HL-60/S4 treated with phorbol 12-myristate 13-acetate at 8.2 ng/mL for 4 days and 3 days (cell line): ENCODE data around the gene TMPRSS9.

Source experiments
- in situ Hi-C: fragments of 300-500 bp; cut with MboI; formaldehyde crosslinking; loops from 2 replicates; pipeline ENCODE4 v1.15.0; 2022; ENCODE audit warnings: low sequenced_read_pairs

The TMPRSS9 gene

GRCh38 chr19:2329149-2329478, 31.0 kb upstream of the TMPRSS9 start:
- in situ Hi-C loops, result no loop called here

DNA sequence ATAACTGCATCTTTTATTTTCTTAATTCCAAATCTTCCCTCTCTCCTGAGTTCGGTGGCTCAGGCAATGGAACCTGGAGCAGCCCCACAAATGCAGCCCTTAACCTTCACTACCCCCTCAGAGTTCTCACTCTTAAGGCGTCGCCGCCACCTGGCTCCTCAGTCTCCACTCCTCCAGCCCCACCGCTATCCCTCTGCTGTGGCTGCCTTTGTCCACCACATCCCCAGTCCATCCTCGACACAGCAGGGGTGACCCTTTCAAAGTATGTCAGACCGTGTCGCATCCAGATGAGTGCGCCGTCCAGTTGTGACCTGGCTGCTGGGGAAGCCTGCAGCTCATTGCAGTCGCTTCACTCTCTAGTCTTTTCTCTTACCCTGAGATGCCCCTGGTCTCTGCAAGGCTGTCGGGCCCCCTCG, 30.6 kb upstream of the TMPRSS9 start:
- in situ Hi-C loops, result no loop called here

DNA sequence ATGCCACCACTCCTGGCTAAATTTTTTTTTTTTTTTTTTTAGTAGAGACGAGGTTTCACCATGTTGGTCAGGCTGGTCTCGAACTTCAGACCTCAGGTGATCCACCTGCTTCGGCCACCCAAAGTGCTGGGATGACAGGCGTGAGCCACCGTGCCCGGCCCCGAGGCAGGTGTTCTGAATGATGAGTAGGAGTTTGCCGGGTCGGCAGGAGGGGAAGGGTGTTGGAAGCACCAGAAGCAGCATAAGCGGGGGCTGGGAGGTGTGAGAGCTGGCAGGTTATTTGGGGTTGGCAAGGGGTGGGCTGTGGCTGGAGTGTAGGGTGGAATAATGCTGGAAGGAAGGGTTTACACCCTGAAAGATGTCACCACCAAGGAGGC, 29.8 kb upstream of the TMPRSS9 start:
- in situ Hi-C loops, result no loop called here

GRCh38 chr19:2330632-2331284, 29.3 kb upstream of the TMPRSS9 start:
- in situ Hi-C loops, result no loop called here

GRCh38 chr19:2331601-2332246, 28.3 kb upstream of the TMPRSS9 start:
- in situ Hi-C loops, result no loop called here

GRCh38 chr19:2332341-2333026, 27.6 kb upstream of the TMPRSS9 start:
- in situ Hi-C loops, result no loop called here

GRCh38 chr19:2333027-2333806, 26.8 kb upstream of the TMPRSS9 start:
- in situ Hi-C loops, result no loop called here

GRCh38 chr19:2333807-2334211, 26.3 kb upstream of the TMPRSS9 start:
- in situ Hi-C loops, result no loop called here

- in situ Hi-C loops, result no loop called here
Measured at GRCh38 chr19:2334426-2334825, 25.6 kb upstream of the TMPRSS9 start.

- in situ Hi-C loops, result no loop called here
Measured at GRCh38 chr19:2334986-2335846, 24.8 kb upstream of the TMPRSS9 start.

DNA sequence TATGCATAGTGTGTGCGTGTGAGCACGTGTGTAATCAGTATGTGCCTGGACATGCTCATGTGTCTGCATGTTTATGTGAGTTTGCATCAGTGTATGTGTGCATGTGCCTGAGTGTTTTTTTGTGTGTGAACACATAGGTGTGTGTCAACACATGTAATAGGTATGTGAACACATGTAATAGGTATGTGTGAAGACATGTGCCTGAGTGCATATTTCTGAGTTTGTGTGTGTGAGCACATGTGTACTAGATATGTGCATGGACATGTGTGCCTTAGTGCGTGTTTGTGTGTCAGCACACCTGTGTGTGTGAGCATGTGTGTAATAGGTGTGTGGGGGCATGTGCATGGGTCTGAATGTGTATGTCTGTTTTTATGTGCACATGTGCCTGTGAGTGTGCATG, 24.2 kb upstream of the TMPRSS9 start:
- in situ Hi-C loops, result no loop called here

DNA sequence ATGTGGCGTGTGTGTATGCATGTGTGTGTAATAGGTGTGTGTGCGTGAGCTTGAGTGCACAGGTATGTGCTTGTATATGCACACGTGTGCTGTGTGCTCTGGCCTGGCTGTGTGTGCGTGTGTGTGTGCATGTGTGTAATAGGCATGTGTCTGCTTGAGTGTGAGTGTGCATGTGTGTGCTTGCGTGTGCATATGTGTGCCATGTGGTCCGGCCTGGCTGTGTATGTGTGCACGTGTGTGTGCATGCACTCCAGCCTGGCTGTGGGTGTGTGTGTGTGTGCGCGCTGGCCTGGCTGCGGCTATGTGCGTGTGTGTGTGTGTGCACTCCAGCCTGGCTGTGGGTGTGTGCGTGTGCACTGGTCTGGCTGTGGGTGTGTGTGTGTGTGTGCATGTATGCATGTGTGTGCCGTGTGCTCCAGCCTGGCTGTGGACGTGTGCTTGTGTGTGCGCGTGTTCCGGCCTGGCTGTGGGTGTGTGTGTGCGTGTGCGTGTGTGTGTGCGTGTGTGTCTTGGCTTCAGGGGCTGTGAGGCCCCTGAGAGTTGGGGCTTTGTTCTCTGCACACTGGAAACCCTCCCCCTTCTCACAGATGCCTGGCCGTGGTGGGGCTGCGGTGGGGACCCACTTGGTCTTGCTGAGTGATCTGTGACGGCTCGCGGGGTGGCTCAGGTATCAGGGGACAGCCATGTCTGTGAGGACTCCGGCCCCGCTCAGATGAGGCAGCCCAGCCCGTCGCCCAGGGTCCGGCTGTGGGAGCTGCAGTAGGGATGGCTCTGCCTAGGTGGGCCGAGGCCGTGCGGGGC, 23.3 kb upstream of the TMPRSS9 start:
- in situ Hi-C loops, result no loop called here

- in situ Hi-C loops, result no loop called here
Measured at GRCh38 chr19:2337329-2337707, 22.7 kb upstream of the TMPRSS9 start.

DNA sequence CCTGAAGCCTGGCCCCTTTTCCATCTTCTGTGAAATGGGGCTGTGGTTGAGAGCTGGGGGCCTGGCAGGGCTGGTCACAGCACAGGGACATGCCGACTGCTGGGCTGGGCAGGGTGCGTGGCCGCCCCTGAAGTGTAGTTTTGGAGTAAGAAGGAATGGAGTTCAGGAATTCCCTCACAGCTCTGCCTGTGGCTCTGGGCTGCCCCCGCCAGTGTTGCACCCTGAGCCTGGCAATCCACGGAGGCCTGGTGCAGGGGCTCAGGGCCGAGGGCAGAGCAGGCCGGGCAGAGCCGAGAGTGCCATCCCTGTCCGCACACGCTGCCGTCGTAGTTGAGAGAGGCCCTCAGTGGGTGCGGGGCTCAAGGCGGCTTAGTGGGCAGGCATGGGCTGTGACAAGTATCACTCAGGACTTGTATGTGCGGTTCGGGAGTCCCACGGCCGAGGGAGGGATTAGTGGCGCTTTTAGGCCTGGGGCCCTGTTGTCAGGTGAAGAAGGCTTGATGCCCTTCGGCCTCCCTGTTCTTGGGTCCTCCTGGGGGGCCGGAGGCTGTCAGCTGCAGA, 21.9 kb upstream of the TMPRSS9 start:
- in situ Hi-C loops, result no loop called here

DNA sequence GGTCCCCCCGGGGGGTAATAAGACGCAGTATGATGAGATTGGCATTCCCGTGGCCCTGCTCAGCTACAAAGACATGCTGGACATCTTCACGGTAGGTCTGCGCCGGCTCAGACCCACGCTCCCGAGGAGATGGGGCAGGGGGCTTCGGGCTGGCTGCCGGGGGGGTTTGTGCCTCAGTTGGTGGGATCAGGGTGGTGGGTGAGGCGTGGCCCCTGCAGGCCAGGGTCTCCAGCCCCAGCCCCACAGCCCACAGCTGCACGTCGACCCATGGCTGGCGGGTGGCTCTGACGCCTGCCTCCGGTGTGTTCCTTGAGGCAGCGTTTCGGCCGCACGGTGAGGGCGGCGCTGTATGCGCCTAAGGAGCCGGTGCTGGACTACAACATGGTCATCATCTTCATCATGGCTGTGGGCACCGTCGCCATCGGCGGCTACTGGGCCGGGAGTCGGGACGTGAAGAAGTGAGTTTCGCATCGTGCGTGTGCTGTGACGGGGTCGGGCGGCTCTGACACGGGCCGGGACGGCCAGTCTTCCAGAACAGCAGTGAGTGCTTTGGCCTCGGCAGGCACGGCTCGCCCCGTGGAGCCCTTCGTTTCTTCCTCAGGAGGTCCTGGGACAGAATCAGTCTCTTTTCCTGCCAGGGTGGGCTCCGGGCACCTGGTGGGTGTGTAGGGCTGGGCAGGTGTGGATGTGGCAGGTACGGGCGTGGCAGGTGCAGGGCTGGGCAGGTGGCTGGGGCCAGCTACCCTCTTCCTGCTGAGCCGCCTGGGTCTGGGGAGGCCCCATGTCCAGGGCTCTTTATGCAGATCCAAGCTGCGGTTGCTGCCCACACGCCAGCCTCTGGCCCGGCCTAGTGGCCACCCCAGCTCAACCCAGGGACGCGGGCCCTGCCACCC, 21.1 kb upstream of the TMPRSS9 start:
- in situ Hi-C loops, result no loop called here

DNA sequence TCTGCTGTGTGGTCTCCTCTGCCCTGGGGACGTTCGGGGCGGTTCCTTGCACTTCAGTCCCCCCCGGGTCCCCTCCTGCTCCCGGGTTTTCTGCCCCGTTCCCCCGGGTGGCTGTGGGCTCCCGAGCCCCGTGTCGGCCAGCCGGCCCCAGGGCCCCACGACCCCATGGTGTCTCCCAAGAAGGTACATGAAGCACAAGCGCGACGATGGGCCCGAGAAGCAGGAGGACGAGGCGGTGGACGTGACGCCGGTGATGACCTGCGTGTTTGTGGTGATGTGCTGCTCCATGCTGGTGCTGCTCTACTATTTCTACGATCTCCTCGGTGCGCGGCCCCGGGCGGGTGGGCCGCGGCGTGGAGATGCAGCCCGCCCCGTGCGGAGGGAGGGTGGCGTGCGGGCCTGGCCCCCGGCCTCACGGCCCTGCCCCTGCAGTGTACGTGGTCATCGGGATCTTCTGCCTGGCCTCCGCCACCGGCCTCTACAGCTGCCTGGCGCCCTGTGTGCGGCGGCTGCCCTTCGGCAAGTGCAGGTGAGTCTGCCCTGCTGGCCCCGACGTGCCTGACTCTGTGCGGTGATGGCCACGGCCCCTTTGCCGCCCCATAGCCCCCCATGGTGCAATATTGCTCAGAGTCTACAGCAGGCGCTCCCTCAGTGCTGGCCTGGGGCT, 20.3 kb upstream of the TMPRSS9 start:
- in situ Hi-C loops, result no loop called here

DNA sequence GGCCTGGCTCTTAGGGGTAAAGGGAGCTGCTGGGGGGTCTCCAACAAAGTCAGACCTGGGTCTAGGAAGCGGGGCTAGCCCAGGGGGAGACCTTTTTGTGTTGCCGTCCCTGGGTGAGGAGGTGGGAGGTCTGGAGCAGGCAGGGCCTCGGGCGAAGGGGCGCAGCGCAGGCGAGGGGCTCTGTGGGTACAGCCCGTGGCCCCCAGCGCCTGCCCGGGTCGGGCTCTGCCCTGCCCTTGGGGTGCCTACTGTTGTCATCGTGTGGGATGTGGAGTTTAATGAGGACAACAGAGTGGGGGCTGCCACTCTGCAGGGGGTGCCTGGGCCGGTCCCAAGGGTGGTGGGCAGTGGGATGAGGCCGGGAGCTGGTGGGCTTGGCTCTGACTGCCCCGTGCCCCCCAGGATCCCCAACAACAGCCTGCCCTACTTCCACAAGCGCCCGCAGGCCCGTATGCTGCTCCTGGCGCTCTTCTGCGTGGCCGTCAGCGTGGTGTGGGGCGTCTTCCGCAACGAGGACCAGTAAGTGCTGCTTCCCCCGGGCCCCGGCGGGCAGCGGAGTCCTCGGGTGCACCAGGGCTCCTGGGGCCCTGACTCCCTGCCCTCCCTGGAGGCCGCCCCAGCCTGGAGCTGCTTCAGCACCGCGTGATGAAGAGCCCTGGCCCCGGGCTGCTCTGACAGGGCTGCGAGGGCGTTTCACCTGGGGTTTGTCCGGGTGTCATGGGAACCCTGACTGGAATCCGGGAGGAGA, 19.4 kb upstream of the TMPRSS9 start:
- in situ Hi-C loops, result no loop called here
